Activated T-cell treated with anti-CD3 and anti-CD28 coated beads, Interleukin-2, amount 50 U/mL, for 72 hours (primary cell): ENCODE data around the gene BCAR1. TPM values are rescaled to one million over a fixed set of nuclear protein-coding genes. Genes with fewer than 3 reads are reported as not detected.

ENCODE experiments used
- ATAC-seq, 2 donors: fragments of 150-1000 bp; cut with Tn5 transposase; replicated peaks in 1 of 2; 2 replicates each; pipeline ENCODE4 v1.10.0; 2021; ENCODE audit warnings: moderate library complexity in 2 of 2, mild to moderate bottlenecking in 1 of 2
- DNase-seq, 2 donors: peaks; one replicate each; pipeline ENCODE4 v3.0.0; 2021 to 2022; ENCODE audit warnings: mixed read lengths in 1 of 2
- H3K27ac Mint-ChIP-seq: one replicate; pipeline ENCODE4 v1.8.0; 2022; ENCODE audit warnings: mild to moderate bottlenecking, moderate library complexity, mixed read lengths
- H3K27me3 Mint-ChIP-seq: one replicate; pipeline ENCODE4 v1.8.0; 2022; ENCODE audit warnings: low read depth, mixed read lengths
- H3K36me3 Mint-ChIP-seq, 2 donors: one replicate each; pipeline ENCODE4 v1.8.0; 2022; ENCODE audit warnings: mixed read lengths in 2 of 2, mild to moderate bottlenecking in 1 of 2; ENCODE audit not compliant: insufficient read depth in 2 of 2
- H3K4me1 Mint-ChIP-seq: one replicate; pipeline ENCODE4 v1.8.0; 2022; ENCODE audit warnings: low read depth, mixed read lengths
- H3K4me3 Mint-ChIP-seq, 2 donors: one replicate each; pipeline ENCODE4 v1.8.0; 2022; ENCODE audit warnings: mild to moderate bottlenecking in 2 of 2, mixed read lengths in 2 of 2, moderate library complexity in 2 of 2
- H3K9me3 Mint-ChIP-seq, 2 donors: one replicate each; pipeline ENCODE4 v1.8.0; 2022; ENCODE audit warnings: mixed read lengths in 2 of 2
- total RNA-seq, 2 donors: library from RNA; stranded (reverse); gene quantifications; one replicate each; pipeline ENCODE4 v1.2.3, GENCODE V29; 2022

Gene BCAR1
- total RNA-seq, 2 donors from 2014 or later = 1.2 to 1.5 TPM

- Mint-ChIP-seq H3K27ac (peak overlapping the region; percentile 9), H3K4me3 (no peak overlapping the region), H3K9me3 (peaks cover 16 to 17% of the 10 kb centered on the region in 2 donors), H3K27me3 (peaks cover 6% of the 10 kb centered on the region), H3K4me1 (no peaks in the 10 kb centered on the region), H3K36me3 (peaks cover 13 to 14% of the 10 kb centered on the region in 2 donors)
- ATAC-seq = no peak
- no peak for DNase-seq
These were observed 72.2 kb downstream of the BCAR1 start for GRCh38 chr16:75179208-75179607.

Other genes starting within 250 kb of the BCAR1 start
- gene LDHD, start 134.8 kb downstream of the BCAR1 start, total RNA-seq = under 1 TPM; 0.35 to 0.43 TPM
- gene ZFP1, start 103.1 kb downstream of the BCAR1 start, total RNA-seq = 10 to 100 TPM; 20.8 to 20.9 TPM
- not detected for gene CTRB2, start 44.5 kb downstream of the BCAR1 start, total RNA-seq
- gene CTRB1, start 32.6 kb downstream of the BCAR1 start, total RNA-seq = not detected
- 10 to 100 TPM; 25.7 to 32.1 TPM for gene CFDP1, start 181.9 kb upstream of the BCAR1 start, total RNA-seq
- gene TMEM170A, start 213.1 kb upstream of the BCAR1 start, total RNA-seq = 10 to 100 TPM; 34.8 to 34.9 TPM
- under 1 TPM; 0.07 TPM for gene CHST6, start 243.8 kb upstream of the BCAR1 start, total RNA-seq